Sigmoid colon (tissue), 7 donors: ENCODE data around the gene RNF181. TPM values are rescaled to one million over a fixed set of nuclear protein-coding genes. Genes with fewer than 3 reads are reported as not detected.

Experiments used
- DNase-seq: peaks from one replicate; pipeline ENCODE4 v3.0.0-alpha.2; 2019
- H3K27ac ChIP-seq, 4 donors: fragments of 200-600 bp; sonication (generic); one replicate each; pipeline ENCODE4 v1.5.1; 2016 to 2019; ENCODE audit warnings: mild to moderate bottlenecking in 1 of 4
- H3K27me3 ChIP-seq, 3 donors: fragments of 200-600 bp; sonication (generic); one replicate each; pipeline ENCODE4 v1.5.1; 2019; ENCODE audit warnings: mild to moderate bottlenecking in 1 of 3
- H3K36me3 ChIP-seq, 4 donors: fragments of 200-600 bp; sonication (generic); one replicate each; pipeline ENCODE4 v1.5.1; 2016 to 2019
- H3K4me1 ChIP-seq, 4 donors: fragments of 200-600 bp; sonication (generic); one replicate each; pipeline ENCODE4 v1.5.1; 2017 to 2019
- H3K4me3 ChIP-seq, 4 donors: fragments of 200-600 bp; sonication (generic); one replicate each; pipeline ENCODE4 v1.5.1; 2017 to 2019; ENCODE audit warnings: mild to moderate bottlenecking in 2 of 4, moderate library complexity in 1 of 4
- H3K9me3 ChIP-seq, 4 donors: fragments of 200-600 bp in 3 of 4; sonication (generic) in 3 of 4; one replicate each; pipeline versions ENCODE4 v1.5.1 to v1.6.1; 2013 to 2019
- CTCF ChIP-seq, 4 experiments: fragments of 450-650 bp in 3 of 4; fragments of 200-600 bp in 1 of 4; IDR thresholded peaks; one replicate each; pipeline ENCODE4 v1.5.1; 2016 to 2019; ENCODE audit warnings: antibody characterized with exemption in 4 of 4, mild to moderate bottlenecking in 3 of 4, moderate library complexity in 2 of 4
- EP300 ChIP-seq, 4 donors: sonication (generic); formaldehyde crosslinking; IDR thresholded peaks; one replicate each; pipeline ENCODE4 v1.6.1; 2017; ENCODE audit warnings: antibody characterized with exemption in 4 of 4
- POLR2A ChIP-seq, 2 donors: fragments of 450-650 bp; IDR thresholded peaks; one replicate each; pipeline ENCODE4 v1.6.1; 2016; ENCODE audit warnings: antibody characterized with exemption in 2 of 2, mild to moderate bottlenecking in 2 of 2, moderate library complexity in 2 of 2
- POLR2AphosphoS5 ChIP-seq, 4 donors: sonication (generic); formaldehyde crosslinking; IDR thresholded peaks; one replicate each; pipeline ENCODE4 v1.6.1; 2017; ENCODE audit warnings: antibody characterized with exemption in 4 of 4
- WGBS, 2 donors: extraction: QIAGEN DNeasy Blood & Tissue Kit; methylation state at CpG; one replicate each; pipeline ENCODE4 v1.1.7; 2013; 5-methylcytosine and 5-hydroxymethylcytosine counted together
- intact Hi-C: fragments of 100-400 bp; cut with DNase I; formaldehyde crosslinking; loops from one replicate; pipeline ENCODE4 v1.15.1; 2023
- polyA plus RNA-seq, 3 donors: library from polyadenylated mRNA; stranded (reverse); fragments of 200-250 nt; gene quantifications; one replicate each; pipeline ENCODE4 v1.2.3, GENCODE V29; 2013
- total RNA-seq, 4 donors: library from RNA; depleted of rRNA; stranded (reverse); fragments of >200 nt; gene quantifications; one replicate each; pipeline ENCODE4 v1.1.0, GENCODE V29; 2016
- donor health status: healthy with polysubstance abuse.
- donor health status: Bipolar disorder and iron deficiency.
- donor health status: healthy.

RNF181 gene
- total and polyA plus RNA-seq, 7 donors: 124 to 190 (median 165) TPM

DNA sequence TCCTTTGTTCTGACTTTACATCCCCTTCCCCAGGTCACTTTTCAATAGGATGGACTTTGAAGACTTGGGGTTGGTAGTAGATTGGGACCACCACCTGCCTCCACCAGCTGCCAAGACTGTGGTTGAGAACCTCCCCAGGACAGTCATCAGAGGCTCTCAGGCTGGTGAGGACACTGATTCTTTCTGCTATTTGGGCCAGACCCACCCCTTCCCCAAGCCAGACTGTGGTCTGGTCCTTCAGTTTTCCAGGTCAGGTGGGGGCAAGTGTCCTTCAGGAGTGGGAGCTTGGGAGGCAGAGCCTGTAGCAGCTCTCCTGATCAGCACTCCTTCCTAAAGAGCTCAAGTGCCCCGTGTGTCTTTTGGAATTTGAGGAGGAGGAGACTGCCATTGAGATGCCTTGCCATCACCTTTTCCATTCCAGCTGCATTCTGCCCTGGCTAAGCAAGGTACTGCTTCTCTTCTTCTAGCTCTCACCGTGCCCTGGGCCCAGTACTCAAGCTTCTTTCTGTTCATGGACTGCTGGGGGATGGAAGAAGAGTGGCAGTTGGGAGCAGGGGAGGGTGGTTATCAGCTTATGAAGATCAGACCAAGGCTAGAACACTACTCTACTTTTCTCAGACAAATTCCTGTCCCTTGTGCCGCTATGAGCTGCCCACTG is 1.1 kb downstream of the RNF181 start:
- Histone ChIP-seq H3K4me3 (peak overlapping the region; percentile 63 to 78 (median 70)), H3K27me3 (no peaks in the 10 kb centered on the region), H3K27ac (peak overlapping the region; percentile 88 to 91 (median 90)), H3K36me3 (peaks cover 5 to 46% (median 14%) of the 10 kb centered on the region in 4 donors), H3K9me3 (no peaks in the 10 kb centered on the region), H3K4me1 (peaks cover 0 to 44% (median 33%) of the 10 kb centered on the region in 4 donors)
- TF ChIP-seq POLR2AphosphoS5 (IDR thresholded peaks at IDR 0.05): no peak
- TF ChIP-seq CTCF (IDR thresholded peaks at IDR 0.05): no peak
- no peak for TF ChIP-seq POLR2A (IDR thresholded peaks at IDR 0.05)
- TF ChIP-seq EP300 (IDR thresholded peaks at IDR 0.05): no peak
- WGBS, 2 donors: 64% methylated on average over 3 of the region's 3 CpGs
- intact Hi-C loops: no loop called here
- no peak for DNase-seq

GRCh38 chr2:85597241-85597640 is 1.7 kb downstream of the RNF181 start:
- peaks cover 0 to 47% (median 35%) of the 10 kb centered on the region in 4 donors for H3K4me1 ChIP-seq
- no peaks in the 10 kb centered on the region for H3K27me3 ChIP-seq
- intact Hi-C loops: no loop called here
- H3K36me3 ChIP-seq: peaks cover 5 to 46% (median 14%) of the 10 kb centered on the region in 4 donors
- no peak overlapping the region for H3K4me3 ChIP-seq
- peak overlapping the region in 1 of 4 donors; percentile 91 for H3K27ac ChIP-seq
- H3K9me3 ChIP-seq: no peaks in the 10 kb centered on the region
- WGBS, 2 donors: 89 to 93% methylated on average over 5 of the region's 5 CpGs
- no peak for DNase-seq
- no peak for TF ChIP-seq POLR2AphosphoS5 (IDR thresholded peaks at IDR 0.05)
- no peak for TF ChIP-seq EP300 (IDR thresholded peaks at IDR 0.05)
- TF ChIP-seq CTCF (IDR thresholded peaks at IDR 0.05): no peak
- TF ChIP-seq POLR2A (IDR thresholded peaks at IDR 0.05): no peak

DNA sequence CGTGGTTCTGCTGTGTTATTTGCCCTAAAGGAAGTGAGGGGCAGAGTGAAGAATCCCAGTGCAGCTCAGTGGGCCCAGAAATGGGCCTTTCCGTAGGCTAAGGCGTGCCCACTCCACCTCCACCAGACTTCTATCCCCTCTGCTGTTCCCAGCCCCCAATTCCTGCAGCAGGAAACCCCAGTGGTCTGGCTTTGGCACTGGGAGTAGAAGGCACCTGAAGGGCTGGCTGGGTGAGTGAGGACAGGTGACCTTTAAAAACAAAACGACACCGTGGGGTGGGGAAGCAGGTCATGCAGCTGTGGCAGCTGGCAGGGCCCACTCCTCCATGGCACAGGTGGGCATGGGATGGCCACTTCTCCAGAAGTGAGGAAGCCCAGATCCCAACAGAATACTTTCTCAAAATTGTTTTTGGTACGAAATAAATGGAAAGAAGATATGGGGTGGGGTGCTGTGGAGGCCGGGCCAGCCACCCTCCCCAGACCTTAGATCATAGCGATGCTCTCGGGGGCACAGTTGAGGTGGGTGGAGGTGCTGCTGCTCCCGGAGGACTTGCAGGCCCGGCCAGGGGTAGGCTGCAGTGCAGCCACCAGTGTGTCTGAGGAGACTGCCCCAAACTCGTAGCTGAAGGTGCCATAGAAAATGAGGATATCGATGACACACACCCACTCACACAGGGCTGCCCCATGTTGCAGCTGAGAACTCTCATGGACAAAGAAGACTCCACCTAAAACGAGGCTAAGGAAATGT is 3.2 kb downstream of the RNF181 start:
- Histone ChIP-seq H3K27ac (no peak overlapping the region), H3K9me3 (no peaks in the 10 kb centered on the region), H3K4me3 (no peak overlapping the region), H3K36me3 (peaks cover 5 to 41% (median 14%) of the 10 kb centered on the region in 4 donors), H3K4me1 (peaks cover 0 to 50% (median 41%) of the 10 kb centered on the region in 4 donors), H3K27me3 (no peaks in the 10 kb centered on the region)
- TF ChIP-seq CTCF (IDR thresholded peaks at IDR 0.05): no peak
- TF ChIP-seq POLR2AphosphoS5 (IDR thresholded peaks at IDR 0.05): no peak
- no peak for TF ChIP-seq POLR2A (IDR thresholded peaks at IDR 0.05)
- no peak for TF ChIP-seq EP300 (IDR thresholded peaks at IDR 0.05)
- DNase-seq: no peak
- intact Hi-C loops: no loop called here
- WGBS, 2 donors: 76 to 82% methylated on average over 14 of the region's 14 CpGs

- no peak overlapping the region for H3K27ac ChIP-seq
- H3K27me3 ChIP-seq: no peaks in the 10 kb centered on the region
- H3K4me1 ChIP-seq: peaks cover 0 to 53% (median 44%) of the 10 kb centered on the region in 4 donors
- intact Hi-C loops: loop anchor here (5.0 kb wide), 1 partner anchor 37 kb away; the partner anchor contains the start of gene GGCX
- no peak for TF ChIP-seq POLR2AphosphoS5 (IDR thresholded peaks at IDR 0.05)
- TF ChIP-seq CTCF (IDR thresholded peaks at IDR 0.05): no peak
- TF ChIP-seq EP300 (IDR thresholded peaks at IDR 0.05): no peak
- no peak for TF ChIP-seq POLR2A (IDR thresholded peaks at IDR 0.05)
- peaks cover 5 to 41% (median 14%) of the 10 kb centered on the region in 4 donors for H3K36me3 ChIP-seq
- H3K9me3 ChIP-seq: no peaks in the 10 kb centered on the region
- no peak overlapping the region for H3K4me3 ChIP-seq
- no peak for DNase-seq
- 74 to 78% methylated on average over 17 of the region's 17 CpGs for WGBS, 2 donors
Measured at GRCh38 chr2:85599468-85600234, 4.1 kb downstream of the RNF181 start.
